ENCODE data around the gene ZSWIM6.
"Not testable (repeated sequence)": the region's sequence is repeated elsewhere in the genome, so short reads cannot be mapped to it uniquely, and the experiment has no call there.

The ZSWIM6 gene

DNA sequence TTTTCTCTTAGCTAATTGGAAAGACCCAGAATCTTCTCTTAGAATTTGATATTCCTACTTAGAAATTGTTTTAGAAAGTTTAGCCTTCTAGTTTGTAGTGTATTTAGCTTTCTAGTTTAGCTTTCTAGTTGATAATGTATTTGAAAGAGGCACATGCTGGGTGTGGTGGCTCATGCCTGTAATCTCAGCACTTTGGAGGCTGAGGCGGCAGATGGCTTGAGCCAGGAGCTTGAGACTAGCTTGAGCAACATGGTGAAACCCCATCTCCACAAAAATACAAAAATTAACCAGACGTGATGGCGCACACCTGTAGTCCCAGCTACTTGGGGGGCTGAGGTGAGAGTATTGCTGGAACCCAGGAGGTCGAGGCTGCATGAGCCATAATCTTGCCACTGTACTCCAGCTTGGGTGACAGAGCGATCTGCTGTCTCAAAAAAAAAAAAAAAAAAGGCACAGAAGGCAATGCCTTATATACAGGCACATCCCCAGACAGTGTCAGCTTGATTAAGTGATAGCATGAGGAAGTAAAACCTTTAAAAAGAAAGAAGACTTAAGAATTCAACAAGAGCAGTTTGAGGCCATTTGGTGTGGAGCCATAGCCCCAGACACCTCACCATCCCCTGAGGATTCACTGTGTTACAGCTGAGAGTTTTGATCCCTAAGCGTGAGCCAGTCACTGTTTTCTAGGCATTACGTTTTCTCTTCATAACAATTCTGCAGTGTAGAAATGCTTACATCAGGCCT, 34.6 kb downstream of the ZSWIM6 start:
- no peak for DNase-seq

DNA sequence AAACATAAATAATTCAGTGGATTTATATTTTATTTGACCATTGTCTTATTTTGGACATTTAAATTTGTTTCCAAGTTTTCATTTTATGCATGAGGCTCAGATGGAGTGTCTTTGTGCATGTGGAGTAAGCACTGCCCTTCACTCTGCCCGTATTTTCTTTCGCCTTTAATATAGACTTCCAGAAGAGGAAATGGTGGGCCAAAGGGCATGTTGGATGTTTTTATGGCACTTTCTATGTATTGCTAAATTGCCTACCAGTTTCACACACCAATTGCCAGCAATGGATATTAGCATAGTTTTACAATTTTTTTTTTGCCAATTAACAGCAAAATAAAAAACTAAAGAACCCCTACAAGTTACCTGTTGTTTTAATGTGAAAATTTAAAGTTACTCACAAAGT, 38.4 kb downstream of the ZSWIM6 start:
- DNase-seq, result no peak

GRCh38 chr5:61371474-61371873, 39.4 kb downstream of the ZSWIM6 start:
- no peak for DNase-seq

DNA sequence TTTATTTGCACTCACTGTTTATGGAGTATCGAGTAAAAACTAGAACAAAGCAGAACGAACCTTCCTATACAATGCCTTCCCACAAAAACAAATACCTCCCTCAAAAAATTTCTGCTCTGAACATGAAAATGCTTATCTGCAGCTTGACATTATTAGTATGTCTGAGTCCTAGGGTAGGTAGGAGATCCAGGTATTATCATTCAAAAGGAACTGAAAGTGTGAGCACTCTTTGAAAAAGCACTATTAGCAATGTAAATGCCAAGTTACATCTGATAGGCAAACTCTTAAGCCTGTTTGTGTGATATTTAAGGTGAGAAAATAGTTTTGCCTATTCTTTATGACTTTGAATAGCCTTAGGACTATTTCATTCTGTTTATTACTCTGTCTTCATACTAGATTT, 47.6 kb downstream of the ZSWIM6 start:
- DNase-seq, result no peak

DNA sequence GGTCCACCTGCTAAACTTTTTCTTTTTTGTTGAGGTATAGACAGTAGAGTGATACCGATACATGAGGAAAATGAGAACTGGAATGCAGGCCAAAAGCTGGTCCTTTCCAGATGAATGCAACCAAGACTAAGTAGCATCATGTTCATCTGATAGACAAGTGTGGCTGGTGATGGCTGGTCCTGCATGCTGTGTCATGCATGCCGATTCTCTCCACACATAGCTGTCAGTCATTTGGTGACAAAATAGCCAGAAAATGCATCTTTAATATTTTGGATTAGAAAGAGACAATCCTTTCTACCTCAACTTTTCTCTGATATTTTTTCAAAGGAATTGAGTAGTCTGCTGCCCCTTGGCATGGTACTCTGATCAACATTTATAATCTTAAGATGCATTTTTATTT, 49.9 kb downstream of the ZSWIM6 start:
- DNase-seq, result no peak

- DNase-seq, result no peak
Measured at GRCh38 chr5:61385627-61386026, 53.6 kb downstream of the ZSWIM6 start.

DNA sequence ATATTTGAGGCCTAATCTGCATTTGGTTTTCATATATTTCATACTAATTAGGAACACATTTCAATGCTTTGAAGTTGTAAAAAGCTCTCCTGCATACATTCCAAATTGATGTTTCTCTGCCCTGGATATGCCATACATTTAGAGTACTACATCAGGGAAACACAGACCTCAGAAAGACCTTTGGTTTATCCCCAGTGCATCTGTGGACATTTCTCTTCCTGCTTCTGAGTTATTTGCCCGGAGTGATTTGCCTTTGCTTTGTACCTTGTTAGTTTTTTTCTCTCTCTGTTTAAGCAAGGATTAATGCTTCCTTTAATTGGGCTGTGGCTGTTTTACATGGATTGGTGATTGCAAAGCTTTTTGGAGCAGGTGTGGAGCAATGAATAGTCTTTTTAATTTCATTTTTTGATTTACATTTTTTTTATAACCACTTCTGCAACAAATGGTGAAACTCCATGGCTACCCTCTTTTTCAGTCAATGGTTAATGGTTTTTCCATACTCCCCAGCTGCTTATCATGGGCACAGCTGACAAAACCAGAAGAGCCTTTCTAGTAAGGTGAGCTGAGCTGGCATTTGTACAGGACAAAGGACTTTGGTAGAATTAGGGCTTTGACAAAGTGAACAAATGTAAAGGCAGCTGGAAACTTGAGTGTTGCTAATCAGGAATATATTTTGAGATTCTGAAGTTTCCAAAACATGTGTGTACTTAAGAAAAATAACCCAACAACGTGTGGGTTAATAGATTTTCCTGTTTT, 54.2 kb downstream of the ZSWIM6 start:
- no peak for DNase-seq

- DNase-seq, result no peak
Measured at GRCh38 chr5:61389609-61390008, 57.6 kb downstream of the ZSWIM6 start.

GRCh38 chr5:61394078-61394704, 62.1 kb downstream of the ZSWIM6 start:
- no peak for DNase-seq

- no peak for DNase-seq
Measured at GRCh38 chr5:61394793-61395192, 62.7 kb downstream of the ZSWIM6 start.

- DNase-seq, result no peak
Measured at GRCh38 chr5:61397238-61397637, 65.2 kb downstream of the ZSWIM6 start.

- DNase-seq, result no peak
Measured at GRCh38 chr5:61397937-61398336, 65.9 kb downstream of the ZSWIM6 start.

DNA sequence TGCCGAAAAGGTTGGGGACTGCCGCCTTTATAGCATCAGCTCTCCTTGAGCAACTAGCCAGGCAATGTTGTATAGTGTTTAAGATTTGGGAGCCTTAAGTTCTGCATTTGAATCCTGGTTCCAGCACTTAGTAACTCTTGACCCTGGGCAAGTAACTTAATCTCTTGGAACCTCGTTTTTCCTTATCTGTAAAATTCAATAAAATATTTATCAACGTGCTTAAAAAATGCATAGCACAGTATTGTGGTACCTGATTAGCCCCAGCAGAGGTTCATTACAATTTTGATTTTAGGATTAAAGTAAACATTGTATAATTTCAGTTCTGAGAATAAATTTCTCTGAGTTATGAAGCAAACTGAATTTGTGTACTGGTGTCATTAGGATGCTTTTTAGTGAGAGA, 66.4 kb downstream of the ZSWIM6 start:
- DNase-seq, result no peak

DNA sequence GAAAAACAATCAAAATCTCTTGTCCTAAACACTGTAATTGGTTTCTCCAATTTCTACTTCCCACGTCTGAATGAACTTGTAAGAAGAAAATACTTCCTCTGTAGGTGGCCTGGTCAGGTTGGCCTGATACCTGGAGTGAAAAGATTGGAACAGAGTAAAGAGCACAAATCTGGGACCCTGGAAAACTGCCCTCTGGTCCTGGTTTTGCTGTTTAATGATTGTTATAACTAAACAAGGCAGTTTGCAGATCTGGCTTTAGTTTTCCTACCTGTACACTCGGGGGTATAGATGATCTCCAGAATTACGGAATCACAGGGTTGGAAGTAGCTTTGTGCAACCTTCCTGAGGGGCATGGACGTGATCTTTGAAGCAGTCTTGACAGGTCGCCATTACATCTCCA, 67.6 kb downstream of the ZSWIM6 start:
- no peak for DNase-seq

DNA sequence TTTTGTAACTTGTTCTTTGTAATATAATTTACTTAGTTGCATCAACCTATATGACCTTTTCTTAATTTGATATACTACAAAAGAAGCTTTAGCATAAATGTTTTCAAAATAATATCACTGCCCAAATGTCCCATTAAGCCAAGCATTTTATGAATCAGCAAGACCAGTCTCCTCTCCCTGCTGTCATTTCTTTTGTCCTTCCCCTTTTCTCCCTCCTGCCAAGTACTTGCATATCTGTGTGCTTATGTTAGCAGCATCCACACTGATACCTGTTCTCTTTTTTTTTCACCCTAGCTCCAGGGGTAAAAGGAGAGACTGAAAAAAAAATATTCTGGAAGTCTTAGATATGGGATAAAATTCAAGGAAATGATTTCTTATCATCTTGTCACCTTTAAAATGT, 69.7 kb downstream of the ZSWIM6 start:
- DNase-seq, result no peak

DNA sequence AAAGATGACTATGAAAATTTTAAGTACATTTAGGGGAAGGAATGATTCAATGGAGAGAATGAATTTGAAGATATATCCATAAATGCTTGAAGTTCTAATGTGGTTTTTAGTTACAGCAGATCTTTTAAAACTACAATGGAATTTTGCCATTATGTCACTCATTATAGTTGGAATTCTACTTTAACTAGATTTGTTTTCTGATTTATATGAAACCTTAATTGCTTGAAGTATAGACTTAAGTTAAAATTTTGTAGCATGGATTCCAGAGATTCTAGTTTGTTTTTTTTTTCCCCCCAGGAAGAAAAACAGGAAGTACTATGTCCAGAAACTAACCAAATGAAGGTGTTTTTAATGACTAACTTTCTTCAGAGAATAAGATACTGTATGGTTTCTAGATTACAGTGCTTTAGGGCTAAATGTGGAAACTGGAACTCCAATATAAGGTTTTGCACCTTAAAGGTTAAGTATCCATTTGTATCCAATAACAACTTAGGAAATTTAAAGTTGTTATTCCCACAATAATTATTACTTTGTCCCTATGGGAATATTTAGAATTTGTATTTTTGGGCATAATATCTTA, 70.3 kb downstream of the ZSWIM6 start:
- DNase-seq, result no peak

DNA sequence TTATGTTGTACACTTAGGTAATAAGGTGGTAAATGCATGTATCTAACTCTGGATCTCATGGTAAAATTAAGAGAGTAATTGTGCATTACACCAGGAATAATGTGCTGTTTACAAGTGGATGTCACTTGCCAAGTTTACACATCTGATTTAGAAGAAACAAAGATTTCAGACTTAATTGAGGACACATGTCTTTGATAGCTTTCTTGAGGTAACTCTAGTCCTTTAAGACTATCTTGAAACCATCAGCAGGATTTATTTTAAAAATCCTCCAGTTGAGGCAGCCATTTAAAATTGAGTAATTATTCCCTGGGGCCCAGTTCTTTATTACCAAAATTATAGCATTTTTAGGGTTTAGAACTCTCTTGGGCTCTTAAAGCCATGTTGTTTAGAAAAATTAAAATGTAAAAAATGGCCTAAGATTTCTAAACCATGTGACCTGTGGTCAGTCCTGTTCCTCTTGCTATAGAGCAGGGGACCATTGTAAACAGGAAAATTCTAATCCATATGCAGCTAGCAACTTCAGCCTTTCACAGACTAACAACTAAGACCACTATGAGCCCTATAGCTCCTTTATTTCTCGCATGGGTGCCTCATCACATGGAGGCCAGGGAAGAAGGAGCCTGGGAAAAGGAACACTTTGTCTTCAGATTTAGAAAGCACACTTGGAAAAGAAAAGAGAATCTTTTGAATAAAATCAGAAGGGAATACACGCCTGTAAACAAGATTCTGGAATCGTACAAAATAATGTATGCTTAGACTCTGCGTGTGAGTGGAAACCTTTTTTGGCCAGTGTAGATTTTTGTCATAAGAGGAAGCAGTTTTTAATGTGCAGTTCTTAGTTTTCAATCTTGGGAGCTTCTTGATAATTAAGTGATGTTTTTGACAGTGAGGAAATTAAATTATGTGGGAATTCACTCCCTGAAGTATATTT, 71.2 kb downstream of the ZSWIM6 start:
- no peak for DNase-seq

GRCh38 chr5:61405511-61406295, 73.6 kb downstream of the ZSWIM6 start:
- no peak for DNase-seq

GRCh38 chr5:61406497-61406896, 74.4 kb downstream of the ZSWIM6 start:
- not testable (repeated sequence) for DNase-seq

GRCh38 chr5:61407706-61408270, 75.7 kb downstream of the ZSWIM6 start:
- DNase-seq, result no peak

- peak; percentile 88 for DNase-seq
Measured at GRCh38 chr5:61408476-61409168, 76.6 kb downstream of the ZSWIM6 start.
